Activated CD4-positive, alpha-beta T cell treated with anti-CD3 and anti-CD28 coated beads for 48 hours (primary cell): ENCODE results near the gene ZDHHC8.

Experiments
- DNase-seq: peaks from one replicate; pipeline ENCODE4 v3.0.0-alpha.2; 2020

The ZDHHC8 gene

DNA sequence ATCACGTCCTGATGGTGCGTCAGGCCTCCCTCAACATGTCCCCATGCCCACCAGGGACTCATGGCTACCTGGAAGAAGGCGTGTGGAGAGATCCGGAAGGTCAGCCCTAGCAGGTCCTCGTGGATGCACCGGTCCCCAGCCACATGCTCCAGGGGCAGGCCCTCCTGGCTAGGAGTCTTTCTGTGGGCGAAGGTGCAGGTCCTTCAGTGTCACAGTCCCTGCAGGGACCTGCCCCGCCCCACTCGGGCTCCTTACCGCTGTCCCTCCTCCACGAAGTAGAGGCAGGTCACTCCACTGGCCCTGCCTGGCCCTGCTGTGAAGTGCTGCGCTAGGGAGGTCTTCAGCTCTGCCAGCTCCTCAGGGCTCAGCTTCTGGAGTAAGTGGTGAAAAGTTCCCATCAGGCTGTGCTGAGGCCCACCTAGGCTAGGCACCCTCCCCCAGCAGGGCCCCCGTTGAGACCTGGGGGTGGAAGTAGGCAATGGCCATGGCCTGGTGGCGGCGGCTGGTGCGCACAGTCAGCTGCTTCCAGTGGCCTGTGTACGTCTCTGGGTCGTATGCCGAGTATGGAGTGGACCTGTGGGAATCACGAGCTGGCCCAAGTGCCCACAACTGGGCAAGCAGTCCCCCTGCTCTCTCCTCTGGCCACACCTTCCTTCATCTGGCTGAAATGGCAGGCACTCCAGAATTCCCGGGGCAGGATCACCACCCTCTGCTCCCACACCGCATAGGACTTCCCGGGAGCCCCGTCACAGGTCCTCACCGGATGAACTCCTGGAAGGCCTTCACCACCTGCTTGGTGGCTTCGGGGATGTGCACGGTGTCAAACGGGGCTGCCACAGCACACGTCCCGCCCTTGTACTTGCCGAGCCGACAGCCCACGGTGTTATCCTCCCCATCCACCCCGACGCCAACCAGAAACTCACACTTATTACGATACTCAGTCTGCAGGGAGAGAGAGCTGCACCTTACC lies 16.8 kb upstream of the ZDHHC8 start:
- DNase-seq: no peak

DNA sequence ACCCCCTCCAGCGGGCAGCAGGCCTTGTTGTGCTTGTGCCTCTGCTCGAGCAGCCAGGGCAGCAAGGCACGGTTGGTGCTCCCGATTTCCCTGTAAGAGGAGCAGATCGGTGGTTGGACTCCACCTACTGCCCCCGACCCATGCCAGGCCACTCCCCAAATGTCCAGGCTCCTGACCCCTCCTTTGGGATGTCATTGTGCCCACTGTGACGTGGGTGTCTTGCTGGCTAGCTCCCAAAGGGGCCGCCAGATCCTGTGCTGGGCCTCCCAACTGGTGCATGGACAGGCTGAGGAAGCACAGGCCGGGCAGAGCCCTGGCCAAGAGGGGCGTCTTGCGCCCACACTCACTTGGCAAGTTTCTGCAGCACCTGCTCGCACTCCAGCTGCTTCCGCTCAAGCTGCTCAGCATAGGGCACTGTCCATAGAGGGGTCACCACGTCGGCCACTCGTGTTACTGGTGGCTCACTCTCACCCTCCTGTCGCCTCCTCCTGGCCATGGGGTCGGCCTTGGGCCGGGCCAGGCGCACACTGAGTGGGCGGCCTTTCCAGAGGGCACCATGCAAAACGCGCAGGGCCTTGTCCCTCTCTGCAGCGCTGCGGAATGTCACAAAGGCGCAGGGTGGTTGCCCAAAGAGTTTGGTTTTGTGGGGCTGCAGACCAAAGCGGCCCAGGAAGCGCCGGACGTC lies 15.8 kb upstream of the ZDHHC8 start, which contains the start of gene RANBP1:
Gene RANBP1 (plus strand): TSS at position 414 of the 685 bp plus-strand sequence. CDS start 81 bp downstream, at position 495.
- no peak for DNase-seq

DNA sequence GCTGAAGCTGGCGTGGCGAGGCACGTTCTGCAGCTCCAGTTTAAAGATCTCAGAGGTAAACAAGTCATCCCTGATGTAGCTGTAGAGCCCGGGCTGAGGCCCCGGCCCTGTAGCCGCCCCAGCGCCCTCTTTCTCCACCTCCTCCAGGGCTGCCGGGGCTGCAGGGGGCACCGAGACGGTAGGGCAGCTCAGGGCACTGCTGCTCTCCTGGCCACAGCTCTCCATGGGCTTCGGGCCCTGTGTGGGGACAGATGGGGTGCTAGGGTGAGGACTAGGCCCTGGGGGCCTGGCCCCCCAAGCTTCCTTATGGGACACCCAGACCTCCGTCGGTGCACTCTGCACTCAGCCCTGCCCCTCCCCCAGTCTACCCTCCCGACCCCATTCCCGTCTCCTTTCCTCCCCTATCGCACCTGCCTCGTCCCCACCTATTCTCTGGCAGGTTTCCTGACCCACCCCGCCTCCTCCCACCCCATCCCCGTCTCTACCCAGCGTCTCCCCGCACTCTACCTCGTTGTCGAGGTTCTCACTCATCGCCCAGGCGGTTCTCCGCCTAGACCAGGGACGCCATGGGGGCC lies 15.1 kb upstream of the ZDHHC8 start:
- no peak for DNase-seq

DNA sequence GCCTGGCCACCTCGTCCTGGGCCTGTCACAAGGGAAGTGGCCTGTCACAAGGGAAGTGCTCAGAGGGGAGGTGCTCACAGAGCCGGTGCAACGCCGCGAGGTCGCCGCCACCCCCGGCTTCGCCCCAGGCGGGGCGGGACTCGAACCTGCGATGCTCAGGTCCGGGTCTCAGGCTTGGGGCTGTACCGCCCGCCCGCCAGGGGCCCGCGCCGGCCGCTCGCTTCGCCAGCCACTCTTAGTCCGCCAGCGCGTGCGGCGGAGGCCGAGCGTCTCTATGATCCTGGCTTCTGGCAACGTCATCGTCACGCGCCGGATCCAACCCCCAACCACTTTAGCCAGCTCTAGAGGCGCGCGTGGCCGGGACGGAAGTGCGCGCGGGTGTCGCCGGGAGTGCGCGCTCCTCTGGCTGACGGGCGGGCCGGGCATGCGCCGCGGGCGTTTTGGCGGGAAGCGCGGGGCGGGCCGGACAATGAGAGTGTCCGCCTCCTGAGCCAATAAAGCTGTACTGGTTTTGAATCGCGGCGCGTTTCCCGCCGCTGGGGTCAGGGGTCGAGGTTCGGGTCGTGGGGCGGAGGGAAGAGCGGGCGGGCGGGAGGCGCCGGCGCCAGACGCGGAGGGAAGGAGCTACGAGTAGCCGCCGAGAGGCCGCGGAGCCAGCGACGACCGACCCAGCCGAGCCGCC lies 14.5 kb upstream of the ZDHHC8 start, which contains the start of gene TRMT2A:
Gene TRMT2A (minus strand): TSS at position 276 of the 682 bp plus-strand sequence. CDS start 320 bp downstream, outside the sequence.
- DNase-seq: peak; percentile 98

DNA sequence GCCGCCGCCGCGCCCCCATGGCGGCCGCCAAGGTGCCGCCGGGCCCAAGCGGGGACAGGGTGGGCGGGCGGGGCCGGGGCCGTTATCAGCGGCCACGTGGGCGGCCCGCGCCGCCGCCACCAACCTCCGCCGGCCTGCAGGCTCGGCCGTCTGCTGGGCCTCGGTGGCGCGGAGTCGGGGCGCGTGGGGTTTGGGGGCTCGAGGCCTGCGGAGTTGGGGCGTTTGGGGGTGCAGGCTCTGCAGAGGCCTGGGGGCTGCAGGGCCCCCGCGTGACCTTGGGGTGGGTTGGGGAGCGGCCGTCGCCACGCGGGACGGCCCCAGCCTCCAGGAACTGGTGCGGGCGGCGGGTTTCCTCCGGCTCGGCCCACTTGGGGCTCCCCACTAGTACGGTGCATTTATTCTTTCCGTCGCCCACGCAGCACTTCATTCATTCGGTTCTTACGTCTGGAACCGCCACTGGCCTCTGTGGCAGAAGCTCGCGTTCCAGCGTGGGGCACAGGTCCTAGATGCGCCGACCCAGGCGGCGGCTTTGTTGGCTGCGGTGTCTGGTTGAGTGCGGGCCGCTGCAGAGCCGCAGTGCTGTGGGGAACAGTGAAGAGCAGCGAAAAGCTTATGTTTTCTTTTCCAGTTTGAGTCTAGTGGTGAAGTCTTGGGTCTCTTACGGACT lies 13.8 kb upstream of the ZDHHC8 start:
- DNase-seq: peak; percentile 92

DNA sequence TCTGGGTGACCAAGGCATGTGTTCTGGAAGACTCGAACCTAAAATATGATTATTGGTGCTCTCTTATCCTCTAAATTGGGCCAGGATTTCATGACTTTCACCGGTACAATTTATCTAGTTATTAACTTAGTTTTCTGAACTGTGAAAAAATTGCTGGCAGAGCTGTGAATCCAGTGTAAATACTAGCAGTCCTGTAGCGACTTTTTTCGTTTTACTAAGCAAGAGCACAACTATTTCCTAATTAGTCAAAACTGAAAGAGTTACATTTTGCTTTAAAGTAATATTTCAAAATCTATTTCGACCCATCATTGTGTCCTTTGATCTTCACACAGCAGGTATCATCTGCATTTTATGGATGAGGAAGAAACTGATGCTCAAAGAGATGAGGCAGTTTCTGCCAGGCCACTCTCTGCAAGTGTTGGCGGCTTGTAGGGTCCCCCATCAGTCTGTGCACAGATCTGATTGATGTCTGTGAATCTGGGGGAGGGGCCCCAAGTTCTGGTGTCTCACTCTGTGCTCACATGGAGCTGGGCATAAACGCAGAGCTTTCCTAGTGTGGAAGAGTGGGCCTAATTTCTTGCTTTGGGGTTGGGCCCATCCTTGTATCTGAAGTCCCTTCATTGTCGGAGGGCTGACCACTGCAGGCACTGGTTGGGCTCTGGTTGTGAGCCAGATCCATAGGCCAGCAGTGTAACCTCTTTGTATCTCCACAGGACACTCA lies 13.1 kb upstream of the ZDHHC8 start:
- DNase-seq: peak; percentile 20

DNA sequence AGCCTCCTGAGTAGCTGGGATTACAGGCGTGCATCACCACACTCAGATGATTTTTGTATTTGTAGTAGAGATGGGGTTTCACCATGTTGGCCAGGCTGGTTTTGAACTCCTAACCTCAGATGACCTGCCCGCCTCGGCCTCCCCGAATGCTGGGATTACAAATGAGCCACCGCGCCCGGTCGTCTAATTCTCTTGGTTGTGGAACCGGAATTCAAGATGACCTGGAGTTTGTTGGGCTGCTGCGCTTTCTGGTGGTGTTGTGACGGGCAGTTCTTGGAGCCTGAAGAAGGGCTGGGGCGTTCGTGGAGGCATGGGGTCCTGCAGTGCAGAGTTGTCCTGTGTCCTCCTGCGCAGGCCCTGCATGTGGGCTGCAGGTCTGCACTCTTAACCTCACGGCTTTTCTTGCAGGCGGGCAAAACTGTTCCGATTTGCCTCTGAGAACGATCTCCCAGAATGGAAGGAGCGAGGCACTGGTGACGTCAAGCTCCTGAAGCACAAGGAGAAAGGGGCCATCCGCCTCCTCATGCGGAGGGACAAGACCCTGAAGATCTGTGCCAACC lies 9.7 kb upstream of the ZDHHC8 start:
- DNase-seq: no peak

DNA sequence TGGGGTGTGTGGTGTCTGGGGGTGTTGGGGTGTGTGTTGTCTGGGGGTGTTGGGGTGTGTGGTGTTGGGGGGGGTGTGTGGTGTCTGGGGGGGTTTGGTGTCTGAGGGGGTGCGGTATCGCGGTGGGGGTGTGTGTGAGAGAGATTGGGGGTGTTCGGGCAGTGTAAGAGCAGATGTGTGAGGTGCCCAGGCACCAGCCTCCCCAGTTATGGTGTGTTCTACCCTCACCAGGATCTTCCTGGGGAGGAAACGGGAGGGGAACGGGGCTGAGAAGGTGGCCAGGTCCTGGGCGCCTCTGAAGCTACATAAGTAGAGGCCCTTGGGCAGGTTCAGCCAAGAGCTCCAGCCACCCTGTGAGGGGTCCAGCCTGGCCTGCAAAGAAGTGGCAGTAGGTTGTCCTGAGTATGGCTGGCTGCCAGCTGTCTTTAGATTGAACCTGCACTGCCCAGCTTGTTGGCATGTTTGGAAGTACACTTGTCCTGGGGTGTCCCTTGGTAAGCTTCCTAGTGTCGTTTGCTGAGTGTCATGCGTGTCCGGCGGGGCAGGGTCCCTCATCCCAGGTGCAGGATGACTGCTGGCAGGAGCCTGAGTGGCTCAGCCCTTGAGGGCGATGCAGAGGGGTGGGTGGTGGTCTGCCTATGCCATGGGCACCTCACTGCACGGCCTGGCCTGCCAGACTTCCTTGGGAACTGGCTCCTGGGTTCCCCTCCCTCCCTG lies 8.1 kb upstream of the ZDHHC8 start:
- no peak for DNase-seq

DNA sequence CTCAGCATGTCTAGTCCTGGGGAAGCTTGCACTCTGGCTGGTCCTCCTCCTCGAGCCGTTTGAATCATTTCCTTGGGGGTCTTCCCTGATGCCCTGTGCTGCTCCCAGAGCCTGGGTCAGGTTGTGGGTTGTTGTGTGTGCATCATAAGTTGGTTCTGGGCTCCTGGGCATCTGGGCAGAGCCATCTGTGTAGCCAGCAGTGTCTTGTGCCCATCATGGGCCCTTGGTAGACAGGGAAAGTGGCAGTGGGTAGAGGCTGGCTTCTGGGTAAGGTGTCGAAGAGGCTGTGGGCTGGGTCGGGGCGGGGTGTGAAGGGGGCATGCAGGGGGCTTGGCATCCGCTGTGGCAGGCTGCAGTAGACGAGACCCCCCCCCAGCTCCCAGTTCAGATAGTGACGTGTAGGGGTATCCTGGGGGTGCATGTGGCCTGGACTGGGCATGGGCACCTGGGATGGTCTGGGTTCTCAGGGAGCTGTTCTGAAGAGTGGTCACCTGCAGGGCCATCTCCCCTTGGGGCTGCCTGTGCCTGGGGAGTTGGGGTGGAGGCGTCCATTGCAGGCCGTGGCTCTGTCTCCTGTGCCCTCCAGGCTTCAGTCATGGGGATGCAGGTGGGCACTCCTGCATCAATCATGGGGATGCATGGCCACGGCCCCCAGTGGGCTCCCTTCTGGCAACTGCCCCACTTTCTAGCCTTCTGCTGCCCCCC lies 7.4 kb upstream of the ZDHHC8 start:
- DNase-seq: no peak

DNA sequence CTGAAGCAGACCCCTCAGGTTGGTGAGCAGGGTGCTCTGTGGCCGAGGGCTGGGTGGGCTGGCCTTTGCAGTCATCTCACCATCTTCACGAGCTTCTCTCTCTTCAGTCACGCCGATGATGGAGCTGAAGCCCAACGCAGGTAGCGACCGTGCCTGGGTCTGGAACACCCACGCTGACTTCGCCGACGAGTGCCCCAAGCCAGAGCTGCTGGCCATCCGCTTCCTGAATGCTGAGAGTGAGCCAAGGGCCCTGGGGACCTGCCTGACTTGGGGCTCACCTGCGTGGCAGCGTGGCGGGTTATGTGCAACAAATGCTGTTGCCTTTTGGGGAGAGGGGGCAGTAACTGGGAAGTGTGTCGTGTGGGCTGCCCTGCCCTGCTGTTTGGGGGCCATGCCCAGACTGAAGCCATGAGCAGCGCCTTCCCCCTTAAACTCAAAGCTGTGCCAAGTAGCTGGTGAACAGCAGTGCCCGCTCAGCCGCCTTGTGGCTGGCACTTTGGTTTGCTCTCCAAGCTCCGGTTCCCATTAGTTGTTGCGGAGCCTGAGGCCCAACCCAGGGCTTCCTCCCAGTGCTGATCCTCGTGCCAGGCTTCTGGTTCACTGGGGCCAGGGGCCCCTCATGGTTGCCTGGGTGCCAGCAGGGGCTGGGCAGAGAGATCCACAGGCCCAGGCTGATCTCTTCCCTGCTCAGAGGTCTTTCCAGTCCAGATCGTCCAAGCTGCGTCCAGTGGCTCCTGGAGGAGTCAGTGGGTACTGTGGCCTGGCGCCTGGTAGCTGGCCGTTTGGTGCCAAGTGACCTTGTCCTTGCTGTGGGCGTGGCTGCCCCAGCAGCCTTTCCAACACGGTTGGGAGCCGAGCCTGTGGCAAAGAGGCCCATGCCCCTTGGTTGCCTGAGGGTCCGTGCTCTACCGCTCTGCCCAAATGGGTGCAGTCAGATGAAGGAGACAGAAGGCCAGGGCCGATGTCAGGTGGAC lies 6.1 kb upstream of the ZDHHC8 start:
- no peak for DNase-seq

DNA sequence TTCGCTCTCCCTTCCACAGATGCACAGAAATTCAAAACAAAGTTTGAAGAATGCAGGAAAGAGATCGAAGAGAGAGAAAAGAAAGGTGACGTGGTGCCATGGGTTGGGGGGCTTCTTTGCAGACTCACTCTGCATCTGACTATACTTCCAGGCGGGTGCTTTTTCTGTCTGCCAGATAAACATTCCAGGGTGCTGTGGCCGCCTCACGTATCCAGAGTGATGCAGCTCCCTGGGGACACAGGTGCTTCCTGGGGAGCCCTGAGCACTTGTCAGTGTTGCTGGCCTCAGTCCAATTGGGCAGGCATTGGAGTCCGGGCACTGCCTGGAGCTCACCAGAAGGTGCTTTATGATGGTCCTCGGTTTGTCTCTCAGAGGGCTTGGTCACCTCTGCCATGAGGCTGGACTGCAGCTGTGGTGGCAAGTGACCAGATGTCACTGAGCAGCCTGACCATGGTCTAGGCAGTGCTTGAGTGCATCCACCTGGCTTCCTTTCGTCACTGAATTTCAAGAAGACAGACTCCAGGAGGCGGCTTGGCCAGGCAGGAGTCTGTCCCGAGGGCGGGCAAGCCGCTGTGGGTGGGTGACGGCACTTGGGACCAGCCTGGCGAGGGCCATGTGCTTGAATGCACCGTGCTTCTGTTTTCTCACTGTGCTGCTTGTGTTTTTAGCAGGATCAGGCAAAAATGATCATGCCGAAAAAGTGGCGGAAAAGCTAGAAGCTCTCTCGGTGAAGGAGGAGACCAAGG lies 5.1 kb upstream of the ZDHHC8 start:
- no peak for DNase-seq

DNA sequence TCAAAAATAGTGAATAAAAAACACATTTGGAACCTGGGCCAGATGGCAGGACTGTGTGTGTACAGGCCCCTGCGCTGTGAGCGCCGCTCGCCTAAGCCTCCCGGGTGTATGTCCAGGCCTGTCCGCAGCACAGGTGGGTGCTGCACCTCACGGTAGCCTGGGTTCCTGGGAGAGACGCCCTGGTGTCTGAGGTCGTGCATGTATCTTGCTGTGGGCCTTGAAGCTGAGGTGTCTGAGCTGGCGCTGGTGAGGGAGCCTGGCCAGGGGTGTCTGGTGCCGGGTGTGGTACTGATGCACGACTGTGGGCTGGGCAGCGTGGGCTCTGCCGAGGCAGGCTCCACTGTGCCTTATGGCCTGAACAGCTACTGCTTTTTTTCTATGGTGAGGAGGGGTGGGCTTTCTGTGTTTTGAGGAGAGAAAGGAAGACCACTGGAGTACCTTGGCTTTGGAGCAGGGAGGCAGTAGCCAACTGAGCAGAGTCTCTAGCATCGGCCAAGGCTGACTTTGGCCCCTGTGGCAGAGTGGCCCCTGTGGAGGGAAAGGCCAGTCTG lies 4.2 kb upstream of the ZDHHC8 start:
- no peak for DNase-seq

DNA sequence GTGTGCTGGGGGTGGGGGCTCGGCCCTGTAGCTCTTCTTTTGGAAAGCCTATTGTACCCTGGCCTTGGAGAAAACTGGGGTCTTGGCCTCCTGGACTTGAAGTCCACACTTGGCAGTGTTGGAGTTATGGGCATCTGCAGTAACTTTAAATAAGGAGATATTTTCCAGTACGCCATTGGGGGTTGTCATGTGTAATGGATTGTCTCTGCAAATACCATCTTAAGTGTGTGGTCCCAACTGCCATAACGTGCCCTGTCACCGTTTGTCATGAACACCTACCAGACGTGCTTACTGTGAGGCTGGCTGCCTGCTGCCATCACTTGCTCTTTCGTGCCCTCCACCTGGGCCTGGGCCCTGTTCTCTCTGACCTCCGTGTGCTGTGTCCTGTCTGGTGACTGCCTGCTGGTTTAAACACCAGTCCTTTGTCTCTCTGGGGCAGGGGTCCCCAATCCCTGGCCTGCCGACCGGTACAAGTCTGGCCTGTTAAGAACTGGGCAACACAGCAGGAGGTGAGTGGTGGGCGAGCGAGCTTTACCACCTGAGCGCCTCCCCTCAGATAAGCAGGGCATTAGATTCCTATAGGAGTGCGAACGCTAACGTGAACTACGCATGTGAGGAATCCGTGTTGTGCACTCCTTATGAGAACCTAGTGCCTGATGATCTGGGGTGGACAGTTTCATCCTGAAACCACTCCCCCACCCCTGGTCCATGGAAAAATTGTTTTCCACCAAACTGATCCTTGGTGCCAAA lies 3.6 kb upstream of the ZDHHC8 start:
- no peak for DNase-seq

DNA sequence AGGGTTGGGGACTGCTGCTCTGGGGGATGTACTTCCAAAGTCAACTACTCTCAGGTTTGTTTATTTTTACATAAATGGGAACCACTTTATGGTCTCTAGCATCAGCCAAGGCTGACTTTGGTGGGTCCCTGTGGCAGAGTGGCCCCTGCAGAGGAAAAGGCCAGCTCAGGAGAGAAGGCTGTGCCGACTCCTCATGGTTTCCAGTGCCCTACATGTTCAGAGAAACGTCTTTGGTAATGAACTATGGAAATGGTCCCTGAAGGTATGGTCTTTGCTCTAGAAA lies 3.0 kb upstream of the ZDHHC8 start:
- DNase-seq: no peak

DNA sequence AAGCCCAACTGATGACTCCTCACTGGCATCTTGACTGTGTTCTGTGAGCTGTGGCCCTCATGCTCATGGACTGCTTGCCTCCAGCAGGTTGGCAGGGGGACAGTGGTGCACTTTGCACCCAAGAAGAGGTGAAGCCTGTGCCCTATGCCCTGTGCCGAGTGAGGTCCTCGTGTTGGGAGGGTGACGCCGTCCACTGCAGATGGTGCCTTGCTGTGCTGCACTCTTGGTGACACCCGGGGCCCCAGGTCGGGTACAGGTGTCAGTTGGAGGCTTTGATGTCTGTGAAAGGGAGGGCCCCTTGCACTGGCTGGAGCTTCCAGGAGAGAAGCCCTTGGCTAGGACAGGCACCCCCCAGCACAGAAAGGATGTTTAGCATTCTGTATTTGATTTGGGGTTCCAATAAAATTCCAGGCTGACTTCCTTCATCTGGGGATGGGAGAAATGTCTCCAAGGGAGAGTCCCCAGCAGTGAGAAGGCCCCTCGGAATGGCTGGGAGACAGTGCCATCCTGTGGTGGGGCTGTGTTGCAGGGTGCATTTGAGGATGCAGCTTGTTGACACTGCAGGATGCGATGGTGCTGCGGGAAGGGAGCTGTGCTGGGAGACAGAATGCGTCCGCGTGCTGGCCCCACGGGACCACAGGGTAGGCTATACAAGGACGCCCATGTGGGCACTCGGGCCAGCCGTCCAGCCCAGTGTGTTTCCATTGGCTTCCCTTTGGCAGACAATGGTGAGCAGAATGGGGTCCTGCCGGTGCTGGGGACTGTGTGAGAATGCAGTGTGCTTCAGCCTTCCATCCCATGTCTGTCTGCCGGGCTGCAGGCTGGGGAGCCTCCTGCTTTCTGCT lies 2.5 kb upstream of the ZDHHC8 start:
- DNase-seq: peak; percentile 64

DNA sequence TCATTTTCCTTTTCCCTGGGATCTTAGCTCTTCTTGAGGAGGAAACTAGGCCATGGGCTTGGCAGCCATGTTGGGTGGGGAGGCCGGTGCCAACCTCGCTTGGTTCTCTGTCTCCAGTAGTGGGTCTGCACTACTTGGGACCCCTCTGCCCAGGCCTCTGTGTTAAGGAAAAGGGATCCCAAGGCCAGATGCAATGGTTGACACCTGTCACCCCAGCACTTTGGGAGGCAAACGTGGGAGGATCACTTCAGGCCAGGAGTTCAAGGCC lies 1.9 kb upstream of the ZDHHC8 start:
- DNase-seq: no peak
